GM18867 (cell line): ENCODE results near the gene SFXN3.

Source experiments
- ATAC-seq: cut with Tn5 transposase; IDR thresholded peaks from one replicate; pipeline ENCODE4 v1.9.1; 2021; ENCODE audit warnings: mild to moderate bottlenecking, moderate library complexity; ENCODE audit not compliant: unreplicated experiment

Gene SFXN3

GRCh38 chr10:101071885-101072433 is 40.9 kb downstream of the SFXN3 start:
- ATAC-seq: no peak

GRCh38 chr10:101072923-101073322 is 41.9 kb downstream of the SFXN3 start:
- no peak for ATAC-seq

GRCh38 chr10:101073631-101074030 is 42.6 kb downstream of the SFXN3 start:
- no peak for ATAC-seq

GRCh38 chr10:101075775-101076174 is 44.7 kb downstream of the SFXN3 start:
- no peak for ATAC-seq

- no peak for ATAC-seq
These were observed 45.6 kb downstream of the SFXN3 start for GRCh38 chr10:101076630-101077029.

- ATAC-seq: no peak
These were observed 48.8 kb downstream of the SFXN3 start for GRCh38 chr10:101079874-101080273.

GRCh38 chr10:101080933-101081931 is 50.2 kb downstream of the SFXN3 start:
- ATAC-seq: no peak

- ATAC-seq: no peak
These were observed 54.8 kb downstream of the SFXN3 start for GRCh38 chr10:101085846-101086245.

- ATAC-seq: no peak
These were observed 56.3 kb downstream of the SFXN3 start for GRCh38 chr10:101087376-101087775.

- ATAC-seq: no peak
These were observed 56.9 kb downstream of the SFXN3 start for GRCh38 chr10:101087965-101088364.

- ATAC-seq: no peak
These were observed 58.7 kb downstream of the SFXN3 start for GRCh38 chr10:101089520-101090299.

GRCh38 chr10:101090597-101090996 is 59.6 kb downstream of the SFXN3 start:
- no peak for ATAC-seq
